ENCODE results near the gene EIF2AK3. TPM values are rescaled to one million over a fixed set of nuclear protein-coding genes. Genes with fewer than 3 reads are reported as not detected.
"Not testable (repeated sequence)": the region's sequence is repeated elsewhere in the genome, so short reads cannot be mapped to it uniquely, and the experiment has no call there.

The EIF2AK3 gene
- total RNA-seq, 1 experiment from 2014 or later = 18.4 TPM

GRCh38 chr2:88659538-88659915, 32.3 kb upstream of the EIF2AK3 start:
- no peaks in the 10 kb centered on the region for H3K9me2 ChIP-seq (replicated peaks; ENCODE audit: insufficient read depth, low read length)
- H4K20me1 ChIP-seq (ENCODE audit: insufficient read depth, low read depth, low read length) = no peaks in the 10 kb centered on the region
- H3K4me1 ChIP-seq (ENCODE audit: low read length) = peaks cover 5% of the 10 kb centered on the region
- no peak overlapping the region for H2AFZ ChIP-seq (ENCODE audit: low read length)
- no peak for DNase-seq
- no peaks in the 10 kb centered on the region for H3K79me2 ChIP-seq (ENCODE audit: low read length)
- H3K9me3 ChIP-seq (ENCODE audit: low read length) = no peaks in the 10 kb centered on the region
- no peaks in the 10 kb centered on the region for H3K27me3 ChIP-seq (ENCODE audit: low read length)
- no peak overlapping the region for H3K9ac ChIP-seq (ENCODE audit: low read length)
- H3K27ac ChIP-seq (ENCODE audit: low read length) = no peak overlapping the region
- no peaks in the 10 kb centered on the region for H3K36me3 ChIP-seq (ENCODE audit: insufficient read depth, low read length)
- H3K4me2 ChIP-seq (ENCODE audit: low read depth, low read length, poor library complexity, severe bottlenecking) = no peak overlapping the region
- H3K4me3 ChIP-seq (ENCODE audit: low read length) = no peak overlapping the region

GRCh38 chr2:88658881-88659537, 31.7 kb upstream of the EIF2AK3 start:
- Histone ChIP-seq H2AFZ (ENCODE audit: low read length) (no peak overlapping the region), H3K4me1 (ENCODE audit: low read length) (peaks cover 5% of the 10 kb centered on the region), H4K20me1 (ENCODE audit: insufficient read depth, low read depth, low read length) (no peaks in the 10 kb centered on the region), H3K9me3 (ENCODE audit: low read length) (no peaks in the 10 kb centered on the region), H3K9me2 (replicated peaks; ENCODE audit: insufficient read depth, low read length) (no peaks in the 10 kb centered on the region), H3K9ac (ENCODE audit: low read length) (no peak overlapping the region), H3K79me2 (ENCODE audit: low read length) (no peaks in the 10 kb centered on the region), H3K27me3 (ENCODE audit: low read length) (no peaks in the 10 kb centered on the region), H3K4me2 (ENCODE audit: low read depth, low read length, poor library complexity, severe bottlenecking) (no peak overlapping the region), H3K4me3 (ENCODE audit: low read length) (no peak overlapping the region), H3K36me3 (ENCODE audit: insufficient read depth, low read length) (no peaks in the 10 kb centered on the region), H3K27ac (ENCODE audit: low read length) (no peak overlapping the region)
- DNase-seq = no peak

DNA sequence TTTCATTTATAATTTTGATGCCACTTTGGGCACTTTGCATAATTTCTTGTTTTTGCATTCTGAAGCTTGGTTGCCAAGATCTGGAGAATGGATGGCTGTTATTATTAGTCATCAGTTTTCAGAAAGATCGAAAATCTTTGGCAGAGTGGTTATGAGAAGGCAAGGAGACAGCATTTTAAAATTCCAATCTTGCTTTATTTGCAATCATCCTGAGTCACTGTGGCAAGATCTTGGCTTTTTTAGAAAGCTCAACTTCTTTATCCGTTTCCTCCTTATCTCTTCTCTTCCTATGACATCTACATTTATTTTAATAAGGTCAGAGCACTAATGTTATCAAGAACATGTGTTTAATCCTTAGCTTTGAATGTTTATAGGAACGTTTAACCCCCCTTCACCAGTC, 31.1 kb upstream of the EIF2AK3 start:
- Histone ChIP-seq H3K9me3 (ENCODE audit: low read length) (no peaks in the 10 kb centered on the region), H3K4me3 (ENCODE audit: low read length) (no peak overlapping the region), H3K4me2 (ENCODE audit: low read depth, low read length, poor library complexity, severe bottlenecking) (no peak overlapping the region), H3K36me3 (ENCODE audit: insufficient read depth, low read length) (no peaks in the 10 kb centered on the region), H3K27me3 (ENCODE audit: low read length) (no peaks in the 10 kb centered on the region), H3K27ac (ENCODE audit: low read length) (no peak overlapping the region), H4K20me1 (ENCODE audit: insufficient read depth, low read depth, low read length) (no peaks in the 10 kb centered on the region), H3K4me1 (ENCODE audit: low read length) (peaks cover 5% of the 10 kb centered on the region), H3K9ac (ENCODE audit: low read length) (no peak overlapping the region), H3K79me2 (ENCODE audit: low read length) (no peaks in the 10 kb centered on the region), H3K9me2 (replicated peaks; ENCODE audit: insufficient read depth, low read length) (no peaks in the 10 kb centered on the region), H2AFZ (ENCODE audit: low read length) (no peak overlapping the region)
- no peak for DNase-seq

GRCh38 chr2:88657131-88657530, 29.9 kb upstream of the EIF2AK3 start:
- Histone ChIP-seq H3K9me2 (replicated peaks; ENCODE audit: insufficient read depth, low read length) (no peaks in the 10 kb centered on the region), H3K9me3 (ENCODE audit: low read length) (no peaks in the 10 kb centered on the region), H3K27ac (ENCODE audit: low read length) (no peak overlapping the region), H4K20me1 (ENCODE audit: insufficient read depth, low read depth, low read length) (no peaks in the 10 kb centered on the region), H2AFZ (ENCODE audit: low read length) (no peak overlapping the region), H3K27me3 (ENCODE audit: low read length) (no peaks in the 10 kb centered on the region), H3K36me3 (ENCODE audit: insufficient read depth, low read length) (no peaks in the 10 kb centered on the region), H3K4me3 (ENCODE audit: low read length) (no peak overlapping the region), H3K79me2 (ENCODE audit: low read length) (no peaks in the 10 kb centered on the region), H3K4me2 (ENCODE audit: low read depth, low read length, poor library complexity, severe bottlenecking) (no peak overlapping the region), H3K4me1 (ENCODE audit: low read length) (peaks cover 5% of the 10 kb centered on the region), H3K9ac (ENCODE audit: low read length) (no peak overlapping the region)
- no peak for DNase-seq

DNA sequence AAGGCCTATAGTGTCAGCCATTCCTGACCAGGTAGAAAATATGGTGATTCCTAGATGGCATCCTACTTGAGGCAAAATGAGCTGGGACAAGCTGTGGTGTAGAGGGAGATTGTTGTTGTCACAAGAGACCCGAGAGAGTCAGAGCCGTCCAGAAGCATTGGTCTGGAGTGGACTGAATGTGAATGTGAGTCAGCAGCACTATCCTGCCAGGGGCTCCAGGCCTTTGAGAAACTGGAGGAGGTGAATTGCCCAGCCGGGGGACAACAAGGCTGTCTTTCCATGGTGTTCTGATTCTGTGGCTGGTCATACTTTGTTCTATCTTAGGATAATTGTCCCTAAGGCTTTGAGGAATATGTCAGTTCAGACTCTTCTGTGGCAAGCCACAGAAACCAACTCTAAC, 29.4 kb upstream of the EIF2AK3 start:
- Histone ChIP-seq H3K9me2 (replicated peaks; ENCODE audit: insufficient read depth, low read length) (no peaks in the 10 kb centered on the region), H3K27ac (ENCODE audit: low read length) (no peak overlapping the region), H3K36me3 (ENCODE audit: insufficient read depth, low read length) (no peaks in the 10 kb centered on the region), H3K4me3 (ENCODE audit: low read length) (no peak overlapping the region), H2AFZ (ENCODE audit: low read length) (no peak overlapping the region), H3K9ac (ENCODE audit: low read length) (no peak overlapping the region), H3K4me2 (ENCODE audit: low read depth, low read length, poor library complexity, severe bottlenecking) (no peak overlapping the region), H4K20me1 (ENCODE audit: insufficient read depth, low read depth, low read length) (no peaks in the 10 kb centered on the region), H3K4me1 (ENCODE audit: low read length) (peaks cover 5% of the 10 kb centered on the region), H3K27me3 (ENCODE audit: low read length) (no peaks in the 10 kb centered on the region), H3K79me2 (ENCODE audit: low read length) (no peaks in the 10 kb centered on the region), H3K9me3 (ENCODE audit: low read length) (no peaks in the 10 kb centered on the region)
- no peak for DNase-seq

DNA sequence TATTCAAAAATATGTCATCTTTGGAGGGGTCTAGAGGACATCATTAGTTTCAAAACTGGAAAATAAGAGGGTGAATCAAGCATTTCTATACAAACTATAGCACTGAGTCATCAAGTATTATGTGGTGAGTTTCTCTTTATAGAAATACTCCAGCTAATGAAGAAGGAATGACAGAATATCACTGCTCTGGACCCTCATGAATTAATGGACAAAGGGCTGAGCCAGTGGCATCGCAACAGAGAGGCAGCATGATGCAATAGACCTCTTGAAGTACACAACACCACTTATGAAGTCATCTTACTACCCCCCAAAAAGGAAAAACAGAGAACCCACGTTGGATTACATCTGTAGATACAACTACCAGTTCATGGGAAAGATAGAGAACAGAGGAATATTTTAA, 27.4 kb upstream of the EIF2AK3 start:
- H3K79me2 ChIP-seq (ENCODE audit: low read length) = no peaks in the 10 kb centered on the region
- no peaks in the 10 kb centered on the region for H3K36me3 ChIP-seq (ENCODE audit: insufficient read depth, low read length)
- DNase-seq = no peak
- no peak overlapping the region for H3K4me2 ChIP-seq (ENCODE audit: low read depth, low read length, poor library complexity, severe bottlenecking)
- H3K4me1 ChIP-seq (ENCODE audit: low read length) = peaks cover 5% of the 10 kb centered on the region
- H3K27me3 ChIP-seq (ENCODE audit: low read length) = no peaks in the 10 kb centered on the region
- no peak overlapping the region for H3K27ac ChIP-seq (ENCODE audit: low read length)
- no peak overlapping the region for H3K4me3 ChIP-seq (ENCODE audit: low read length)
- H3K9ac ChIP-seq (ENCODE audit: low read length) = no peak overlapping the region
- no peaks in the 10 kb centered on the region for H4K20me1 ChIP-seq (ENCODE audit: insufficient read depth, low read depth, low read length)
- no peaks in the 10 kb centered on the region for H3K9me3 ChIP-seq (ENCODE audit: low read length)
- H2AFZ ChIP-seq (ENCODE audit: low read length) = no peak overlapping the region
- no peaks in the 10 kb centered on the region for H3K9me2 ChIP-seq (replicated peaks; ENCODE audit: insufficient read depth, low read length)

- Histone ChIP-seq H3K27me3 (ENCODE audit: low read length) (no peaks in the 10 kb centered on the region), H3K4me2 (ENCODE audit: low read depth, low read length, poor library complexity, severe bottlenecking) (no peak overlapping the region), H3K9me2 (replicated peaks; ENCODE audit: insufficient read depth, low read length) (no peaks in the 10 kb centered on the region), H2AFZ (ENCODE audit: low read length) (no peak overlapping the region), H3K4me1 (ENCODE audit: low read length) (no peaks in the 10 kb centered on the region), H4K20me1 (ENCODE audit: insufficient read depth, low read depth, low read length) (no peaks in the 10 kb centered on the region), H3K9me3 (ENCODE audit: low read length) (no peaks in the 10 kb centered on the region), H3K79me2 (ENCODE audit: low read length) (no peaks in the 10 kb centered on the region), H3K9ac (ENCODE audit: low read length) (no peak overlapping the region), H3K27ac (ENCODE audit: low read length) (no peak overlapping the region), H3K4me3 (ENCODE audit: low read length) (no peak overlapping the region), H3K36me3 (ENCODE audit: insufficient read depth, low read length) (no peaks in the 10 kb centered on the region)
- no peak for DNase-seq
These were observed 24.4 kb upstream of the EIF2AK3 start for GRCh38 chr2:88651646-88652045.

GRCh38 chr2:88645291-88645882, 18.1 kb upstream of the EIF2AK3 start:
- H3K4me1 ChIP-seq (ENCODE audit: low read length); H3K9me3 ChIP-seq (ENCODE audit: low read length); H3K27ac ChIP-seq (ENCODE audit: low read length); DNase-seq; H3K9me2 ChIP-seq (replicated peaks; ENCODE audit: insufficient read depth, low read length); H3K27me3 ChIP-seq (ENCODE audit: low read length); H2AFZ ChIP-seq (ENCODE audit: low read length); H3K36me3 ChIP-seq (ENCODE audit: insufficient read depth, low read length); H3K4me2 ChIP-seq (ENCODE audit: low read depth, low read length, poor library complexity, severe bottlenecking); H3K79me2 ChIP-seq (ENCODE audit: low read length); H3K4me3 ChIP-seq (ENCODE audit: low read length); H4K20me1 ChIP-seq (ENCODE audit: insufficient read depth, low read depth, low read length); H3K9ac ChIP-seq (ENCODE audit: low read length): not testable (repeated sequence)
